AG09319 (cell line): Measurements from ENCODE around the gene MEIS1.

Experiments
- DNase-seq: peaks from one replicate; pipeline ENCODE4 v3.0.0-alpha.2; 2010; ENCODE audit warnings: low read depth; ENCODE audit errors: extremely low read depth
- CTCF ChIP-seq: IDR thresholded peaks from 2 replicates; pipeline ENCODE4 v1.5.1; 2011; ENCODE audit warnings: low read depth, mild to moderate bottlenecking, inconsistent platforms, low read length, moderate library complexity

MEIS1 gene

DNA sequence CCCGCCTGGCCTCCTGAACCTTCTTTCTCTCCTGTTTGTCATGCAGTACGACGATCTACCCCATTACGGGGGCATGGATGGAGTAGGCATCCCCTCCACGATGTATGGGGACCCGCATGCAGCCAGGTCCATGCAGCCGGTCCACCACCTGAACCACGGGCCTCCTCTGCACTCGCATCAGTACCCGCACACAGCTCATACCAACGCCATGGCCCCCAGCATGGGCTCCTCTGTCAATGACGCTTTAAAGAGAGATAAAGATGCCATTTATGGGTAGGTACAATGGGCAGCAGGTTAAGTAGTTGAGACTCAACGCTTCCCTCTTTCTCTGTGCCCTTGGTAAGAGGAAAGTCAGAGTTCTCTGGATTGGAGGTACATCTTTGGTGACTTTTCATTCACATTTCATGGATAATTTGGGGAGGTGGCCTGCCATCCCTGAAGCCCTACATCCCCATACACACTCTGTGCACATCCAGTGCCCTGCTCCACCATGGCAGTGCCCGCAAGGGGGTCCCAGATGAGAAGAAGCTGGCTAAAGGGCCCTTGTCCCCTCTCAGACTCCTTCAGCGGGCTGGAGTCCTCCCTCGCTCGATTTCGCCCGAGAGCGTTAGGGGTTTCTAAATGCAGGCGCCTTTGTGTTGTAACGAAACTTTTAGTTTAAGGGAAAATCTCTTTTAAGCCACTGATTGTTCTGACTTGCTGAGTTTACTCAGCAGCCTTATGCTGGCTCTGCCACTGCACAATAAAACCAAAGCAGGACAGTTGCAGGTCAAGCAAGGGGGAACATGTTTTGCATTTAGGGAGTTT is 3.0 kb downstream of the MEIS1 start:
- DNase-seq: no peak
- no peak for TF ChIP-seq CTCF

GRCh38 chr2:66438498-66438833 is 3.5 kb downstream of the MEIS1 start:
- DNase-seq: no peak
- TF ChIP-seq CTCF: no peak

- TF ChIP-seq CTCF: no peak
- no peak for DNase-seq
Measured at GRCh38 chr2:66438891-66439811, 4.2 kb downstream of the MEIS1 start.

DNA sequence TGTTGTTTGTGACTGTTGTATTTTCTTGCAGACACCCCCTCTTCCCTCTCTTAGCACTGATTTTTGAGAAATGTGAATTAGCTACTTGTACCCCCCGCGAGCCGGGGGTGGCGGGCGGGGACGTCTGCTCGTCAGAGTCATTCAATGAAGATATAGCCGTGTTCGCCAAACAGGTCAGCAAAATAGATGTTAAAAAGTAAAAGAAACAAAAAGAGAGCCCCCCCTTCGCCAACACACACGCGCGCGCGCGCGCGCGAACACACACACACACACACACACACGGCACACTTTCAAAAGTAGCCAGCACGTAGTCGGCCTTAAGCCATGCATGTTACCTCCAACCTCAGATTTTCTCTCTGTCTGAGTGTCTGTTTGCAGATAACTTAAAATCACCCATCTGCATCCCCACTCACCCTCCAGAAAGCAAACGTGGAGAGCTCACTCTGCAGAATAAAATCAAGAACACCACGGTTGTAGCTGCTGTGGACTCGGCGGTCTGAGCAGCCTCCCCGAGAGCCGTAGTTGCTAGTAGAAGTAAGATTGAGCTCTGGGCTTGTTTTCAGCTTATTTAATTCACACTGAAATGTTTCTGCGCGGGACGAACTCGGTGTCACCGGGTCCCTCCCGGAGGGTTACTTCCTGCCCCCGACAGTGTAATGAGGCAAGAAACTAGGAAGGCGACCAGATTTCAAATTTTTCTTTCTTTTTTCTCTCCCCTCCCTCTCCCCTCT is 5.1 kb downstream of the MEIS1 start:
- DNase-seq: no peak
- TF ChIP-seq CTCF: no peak

DNA sequence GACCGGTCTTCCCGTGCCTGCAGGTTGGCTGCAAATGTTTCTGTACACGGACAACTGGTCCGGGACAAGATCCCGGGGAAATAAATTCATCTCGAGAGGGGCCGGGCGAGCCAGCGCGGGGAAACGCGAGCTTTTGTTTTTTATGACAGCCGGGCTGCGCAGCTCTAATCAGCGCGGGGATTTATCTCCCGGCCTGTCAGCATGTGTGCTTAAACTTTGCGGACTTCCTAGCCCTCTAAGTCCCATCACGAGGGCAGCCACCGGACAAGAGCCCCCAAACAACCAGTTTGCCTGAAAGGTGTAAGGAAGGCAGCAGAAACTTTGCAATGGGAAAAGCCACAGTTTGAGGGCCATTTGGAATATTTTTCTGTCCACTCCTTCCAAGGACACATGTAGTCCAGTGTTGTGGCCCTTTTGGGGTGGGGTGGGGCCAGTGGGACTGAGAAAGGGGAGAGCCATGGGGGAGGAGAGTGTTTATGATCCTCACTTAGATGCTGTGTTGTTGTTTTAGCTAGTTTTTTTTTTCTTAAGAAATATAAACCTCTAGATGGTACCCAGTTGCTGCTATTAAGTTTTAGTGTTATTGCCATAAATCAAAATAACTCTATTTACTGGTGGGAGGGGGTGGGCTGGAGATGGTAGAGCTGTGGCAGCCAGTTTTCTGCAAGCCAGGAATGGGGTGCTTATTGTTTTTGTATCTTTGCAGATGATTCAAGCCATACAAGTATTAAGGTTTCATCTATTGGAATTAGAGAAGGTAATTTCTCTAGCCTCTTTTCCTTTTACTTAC is 6.0 kb downstream of the MEIS1 start:
- TF ChIP-seq CTCF: no peak
- no peak for DNase-seq

DNA sequence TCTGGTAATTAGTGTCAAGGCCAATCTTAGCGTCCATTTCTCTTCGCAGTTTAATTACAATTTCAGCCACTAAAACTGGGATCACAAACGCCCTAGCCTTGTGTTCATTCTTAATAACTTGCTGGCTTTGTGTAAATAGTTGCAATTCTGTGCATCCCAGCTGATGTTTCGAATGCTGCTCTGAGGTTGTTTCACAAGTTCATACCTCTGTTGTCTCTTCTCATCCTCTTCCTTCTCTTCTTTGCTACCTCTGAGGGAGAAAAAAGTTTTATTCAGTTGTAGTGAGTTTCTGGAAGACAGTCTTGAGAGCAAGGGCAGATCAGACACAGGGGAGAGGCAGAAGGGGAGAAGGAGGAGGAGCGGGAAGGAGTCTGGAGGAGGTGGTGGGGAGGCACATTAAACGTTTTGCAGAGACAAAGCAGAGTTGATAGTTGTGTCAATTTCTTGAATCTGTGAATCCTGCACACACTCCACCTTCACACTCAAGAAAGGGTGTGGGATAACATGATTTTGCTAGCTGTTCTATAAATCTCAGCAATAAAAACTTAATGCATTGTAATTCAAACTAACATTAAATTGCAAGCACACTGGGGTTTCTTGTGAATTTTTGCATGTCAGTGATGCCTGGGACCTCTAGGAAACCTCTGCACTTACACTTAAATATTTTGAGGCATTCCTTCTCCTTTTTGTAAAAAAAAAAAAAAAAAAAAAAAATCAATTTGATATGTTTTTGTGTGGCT is 6.8 kb downstream of the MEIS1 start:
- no peak for DNase-seq
- no peak for TF ChIP-seq CTCF
